ENCODE data around the gene CD300C.

- TF ChIP-seq CTCF (IDR thresholded peaks at IDR 0.05; ENCODE audit: insufficient read depth, low read length, poor library complexity, severe bottlenecking) (no peak), EZH2phosphoT487 (conservative IDR thresholded peaks at IDR 0.05; ENCODE audit: low read length) (no peak)
These were observed 4.5 kb downstream of the CD300C start for GRCh38 chr17:74541176-74542111.

Data from SU-DHL-6 (cell line).